Stimulated activated CD8-positive, alpha-beta memory T cell treated with anti-CD3 and anti-CD28 coated beads, Interleukin-2, amount 100 ng/mL, for 48 hours (primary cell): ENCODE results near the gene TMEM167A.

Source experiments
- DNase-seq, 2 donors: peaks; one replicate each; pipeline ENCODE4 v3.0.0-alpha.2; 2020; ENCODE audit warnings: low read depth in 2 of 2

The TMEM167A gene

GRCh38 chr5:83035373-83036100, 41.7 kb downstream of the TMEM167A start:
- no peak for DNase-seq

DNA sequence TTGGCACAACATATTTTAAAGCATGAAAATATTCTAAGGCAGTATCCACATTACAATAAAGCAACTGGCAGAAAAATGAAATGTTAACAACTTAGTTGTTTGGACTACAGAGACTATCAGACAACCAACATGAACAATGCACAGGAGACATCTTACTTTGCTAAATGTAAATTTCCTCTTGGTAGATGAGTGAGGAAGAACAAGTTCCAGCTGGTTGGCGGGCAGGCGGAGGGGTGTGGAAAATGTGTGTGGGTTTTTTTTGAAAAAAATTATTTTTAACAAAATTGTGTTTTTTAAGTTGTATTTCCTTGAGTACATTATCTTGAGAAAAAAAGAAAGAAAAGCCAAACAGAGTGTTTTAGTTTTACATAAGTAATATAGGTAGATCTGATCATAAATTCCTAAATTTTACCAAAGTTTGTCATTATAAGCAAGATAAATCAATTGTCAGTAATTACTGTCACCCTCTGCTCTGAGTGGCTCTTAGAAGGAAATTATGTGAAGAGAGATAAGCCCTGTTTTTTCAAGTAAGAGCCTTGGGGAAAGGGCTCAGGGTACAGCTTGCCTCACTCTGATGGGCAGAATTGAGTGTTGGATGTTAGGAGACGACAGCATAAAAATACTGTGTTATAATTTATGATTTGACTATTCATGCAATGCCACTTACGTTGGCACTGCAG, 42.5 kb downstream of the TMEM167A start:
- DNase-seq = no peak

GRCh38 chr5:83034036-83034435, 43.2 kb downstream of the TMEM167A start:
- DNase-seq = no peak

DNA sequence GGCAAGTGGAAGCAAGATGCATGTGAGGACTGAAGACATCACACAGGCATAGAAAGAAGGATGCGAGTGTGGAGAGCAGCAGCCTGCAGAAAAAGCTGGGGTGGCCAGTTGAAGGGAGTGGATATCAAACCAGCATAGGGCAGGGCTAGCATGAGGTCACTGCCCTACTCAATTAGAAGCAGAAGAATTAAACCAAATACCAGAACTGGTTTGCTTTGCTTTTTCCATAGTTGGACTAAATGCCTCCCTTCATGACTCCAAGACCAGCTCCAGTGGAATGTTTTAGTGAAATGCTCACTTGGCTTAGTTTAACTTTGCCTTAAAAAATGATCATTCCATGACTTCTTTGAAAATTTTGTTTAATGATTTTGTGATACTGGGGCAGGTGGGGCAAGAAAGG, 45.8 kb downstream of the TMEM167A start:
- no peak for DNase-seq

DNA sequence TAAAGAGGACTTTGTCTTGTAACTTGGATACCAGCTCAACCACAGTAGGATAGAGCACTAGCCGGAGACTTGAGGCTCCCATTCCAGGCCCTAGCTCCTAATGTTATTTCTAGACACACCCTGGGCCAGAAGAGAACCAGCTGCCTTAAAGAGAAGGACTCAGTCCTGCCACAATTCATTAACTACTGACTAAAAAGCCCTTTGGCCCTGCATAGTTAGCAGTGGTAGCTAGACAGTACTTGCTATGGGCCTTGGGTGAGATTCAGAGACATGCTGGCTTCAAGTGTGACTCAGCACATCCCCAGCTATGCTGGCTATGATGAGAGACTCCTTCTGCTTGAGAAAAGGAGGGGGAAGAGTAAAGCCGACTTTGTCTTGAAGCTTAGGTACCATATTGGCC, 47.3 kb downstream of the TMEM167A start:
- DNase-seq = no peak

- DNase-seq = no peak
These were observed 50.1 kb downstream of the TMEM167A start for GRCh38 chr5:83026930-83027687.

DNA sequence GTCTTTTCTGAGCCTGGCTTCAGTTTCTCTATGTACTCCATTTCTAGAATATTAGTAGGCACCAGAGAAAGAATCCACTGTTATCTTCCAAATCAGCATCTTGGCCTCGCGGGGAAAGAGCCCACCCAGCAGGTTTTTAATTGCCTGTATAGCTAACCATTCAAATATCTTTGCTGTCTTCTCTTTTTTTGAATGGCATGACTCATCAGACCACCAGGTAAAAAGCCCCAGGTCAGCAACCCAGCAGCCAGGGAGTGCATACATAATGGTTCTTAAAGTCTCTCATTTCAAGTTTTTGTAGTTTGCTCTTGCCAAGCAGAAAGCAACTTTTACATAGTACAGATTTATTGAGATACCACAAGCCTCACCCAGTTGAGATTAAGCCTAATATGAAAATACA, 50.7 kb downstream of the TMEM167A start:
- DNase-seq = no peak

DNA sequence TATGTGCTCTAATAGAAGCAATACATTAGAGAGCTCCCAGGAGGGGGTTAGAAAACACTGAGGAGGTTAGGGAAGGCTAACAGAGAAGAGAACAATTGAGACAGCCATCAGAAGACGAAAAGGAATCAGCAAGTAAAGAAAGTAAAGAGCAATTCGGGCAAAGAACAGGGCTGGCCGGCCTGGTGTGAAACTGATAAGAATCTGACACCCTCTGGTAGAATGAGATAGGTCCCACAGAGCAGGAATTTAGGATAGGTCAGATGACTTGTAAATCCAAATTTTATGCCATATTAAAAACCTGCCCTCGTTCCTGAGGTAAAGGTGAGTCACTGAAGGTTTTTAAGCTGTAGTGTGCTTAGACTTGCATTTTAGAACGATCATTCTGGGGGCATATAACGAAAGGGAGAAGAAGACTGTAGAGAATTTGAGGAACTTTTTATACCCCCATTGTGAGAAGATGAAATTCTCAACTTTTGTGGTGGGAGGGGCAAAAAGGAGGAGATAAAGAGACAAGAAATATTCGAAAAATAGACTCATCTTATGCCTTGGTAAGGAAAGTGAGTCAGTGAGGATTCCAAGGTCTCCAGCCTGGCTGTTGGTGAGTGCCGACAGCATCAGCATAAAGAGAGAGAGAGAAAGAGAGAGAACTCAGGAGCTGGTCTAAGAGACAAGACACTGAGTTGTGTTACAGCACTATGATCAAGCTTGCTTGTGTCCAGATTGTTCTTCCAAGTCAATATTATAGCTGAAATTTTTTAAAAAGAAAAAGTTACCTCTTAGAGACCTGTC, 51.3 kb downstream of the TMEM167A start:
- DNase-seq = no peak

DNA sequence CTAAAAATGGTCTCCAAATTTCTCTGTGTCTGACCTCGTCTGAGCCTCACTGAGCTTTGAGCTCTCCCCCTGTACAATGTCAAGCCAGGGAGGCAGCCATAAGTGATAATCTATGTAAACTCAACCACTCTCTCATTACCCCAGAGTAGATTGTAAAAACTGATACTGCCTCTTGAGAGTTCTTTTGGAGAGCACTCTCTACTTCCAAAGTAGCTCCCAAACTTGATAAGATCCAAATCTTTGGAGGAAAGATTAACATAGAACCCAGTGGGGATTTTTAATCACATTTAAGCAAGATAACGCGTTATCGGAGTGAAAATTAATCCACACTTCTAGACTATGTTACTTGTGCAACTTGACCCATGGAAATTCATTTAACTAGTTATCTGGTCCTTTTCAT, 54.9 kb downstream of the TMEM167A start:
- DNase-seq = no peak

- no peak for DNase-seq
These were observed 61.5 kb downstream of the TMEM167A start for GRCh38 chr5:83015676-83016075.

GRCh38 chr5:83011985-83012384, 65.2 kb downstream of the TMEM167A start:
- DNase-seq = no peak

DNA sequence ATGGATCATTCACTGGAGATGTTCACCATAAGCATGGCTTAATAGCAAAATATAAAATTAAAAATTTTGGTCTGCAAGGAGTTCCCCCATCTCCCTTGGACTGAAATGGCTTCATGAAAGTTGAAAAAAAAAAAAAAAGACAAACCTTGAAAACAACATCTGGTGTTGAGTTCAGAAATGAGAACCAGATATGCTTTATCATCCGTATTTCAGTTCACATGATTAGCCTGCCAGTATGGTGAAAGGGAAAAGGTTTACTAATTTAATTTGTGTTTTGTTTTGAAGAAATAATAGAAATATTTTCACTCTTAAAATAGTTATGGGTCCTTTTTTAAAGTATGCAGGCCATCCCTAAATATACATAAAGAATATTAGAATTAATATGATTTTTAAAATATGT, 67.8 kb downstream of the TMEM167A start:
- no peak for DNase-seq

DNA sequence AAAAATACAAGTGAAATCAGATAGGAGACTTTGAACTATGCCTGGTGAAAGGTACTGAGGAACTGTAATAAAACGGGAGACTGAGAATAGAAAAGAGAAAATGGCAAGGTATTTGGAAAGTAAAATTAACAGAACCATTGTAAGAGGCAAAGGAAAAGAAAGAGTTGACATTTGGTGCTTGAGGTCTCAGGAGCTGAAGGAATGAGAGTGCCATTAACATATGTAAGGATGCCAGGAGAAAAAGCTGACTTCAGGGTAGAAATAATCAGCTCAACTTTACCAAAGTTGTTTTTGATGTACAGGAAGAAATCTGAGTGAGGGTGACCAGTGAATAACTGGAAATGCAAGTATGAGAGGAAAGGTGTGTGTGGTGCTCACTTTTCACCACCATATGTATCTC, 69.4 kb downstream of the TMEM167A start:
- DNase-seq = no peak

GRCh38 chr5:83006683-83007283, 70.4 kb downstream of the TMEM167A start:
- no peak for DNase-seq

GRCh38 chr5:83003791-83004190, 73.4 kb downstream of the TMEM167A start:
- DNase-seq = no peak
